Naive thymus-derived CD8-positive, alpha-beta T cell (primary cell): Measurements from ENCODE around the gene CDC42EP3. TPM values are rescaled to one million over a fixed set of nuclear protein-coding genes. Genes with fewer than 3 reads are reported as not detected.
A peak's percentile ranks its signal among the peaks of the same experiment; 100 is the strongest.

Experiments
- ATAC-seq, 2 donors: fragments of 150-1000 bp; cut with Tn5 transposase in 1 of 2; sonication (Bioruptor Pico), chemical (Tn5 transposase) in 1 of 2; 1 replicate in 1 of 2; 2 replicates in 1 of 2; pipeline ENCODE4 v1.10.0; 2021; ENCODE audit warnings: mild to moderate bottlenecking in 2 of 2, moderate library complexity in 2 of 2
- POLR2A ChIA-PET: fragments of 350-600 bp; sonication (Branson Sonifier 250); formaldehyde crosslinking; loops from one replicate; lab custom pipeline; 2021; ENCODE audit warnings: antibody characterized with exemption; lab: Charles Lee
- DNase-seq, 10 donors: peaks; one replicate each; pipeline versions ENCODE4 v3.0.0 to v3.0.0-alpha.2; 2020 to 2022
- H3K27ac Mint-ChIP-seq, 10 donors: one replicate each; pipeline ENCODE4 v1.8.0; 2020 to 2022; ENCODE audit warnings: mild to moderate bottlenecking in 10 of 10, mixed read lengths in 10 of 10, moderate library complexity in 4 of 10, inconsistent platforms in 1 of 10
- H3K27me3 Mint-ChIP-seq, 5 donors: one replicate each; pipeline ENCODE4 v1.8.0; 2021 to 2022; ENCODE audit warnings: mixed read lengths in 5 of 5
- H3K36me3 Mint-ChIP-seq, 3 donors: one replicate each; pipeline ENCODE4 v1.8.0; 2020 to 2022; ENCODE audit warnings: mixed read lengths in 3 of 3, mild to moderate bottlenecking in 2 of 3, inconsistent platforms in 1 of 3
- H3K4me1 Mint-ChIP-seq, 4 donors: one replicate each; pipeline ENCODE4 v1.8.0; 2021 to 2022; ENCODE audit warnings: mixed read lengths in 4 of 4
- H3K4me3 Mint-ChIP-seq, 10 donors: one replicate each; pipeline ENCODE4 v1.8.0; 2020 to 2022; ENCODE audit warnings: mild to moderate bottlenecking in 10 of 10, mixed read lengths in 10 of 10, moderate library complexity in 6 of 10, inconsistent platforms in 1 of 10
- H3K9me3 Mint-ChIP-seq, 9 donors: one replicate each; pipeline ENCODE4 v1.8.0; 2020 to 2022; ENCODE audit warnings: mixed read lengths in 9 of 9, mild to moderate bottlenecking in 3 of 9, inconsistent platforms in 1 of 9, moderate library complexity in 1 of 9
- polyA plus RNA-seq, 3 donors: library from polyadenylated mRNA; unstranded; fragments of 300-500 nt; fragmentation: Illumina TruSeq; gene quantifications; one replicate each; pipeline ENCODE4 v1.2.3, GENCODE V29; 2021
- total RNA-seq, 8 experiments: library from RNA in 2 of 8; stranded (reverse) in 2 of 8; gene quantifications; one replicate each; pipeline ENCODE4 v1.2.3 and lab custom pipeline; 2021 to 2026

The CDC42EP3 gene
- total and polyA plus RNA-seq, 5 experiments from 2014 or later, result 28.4 to 68.5 (median 47.9) TPM

DNA sequence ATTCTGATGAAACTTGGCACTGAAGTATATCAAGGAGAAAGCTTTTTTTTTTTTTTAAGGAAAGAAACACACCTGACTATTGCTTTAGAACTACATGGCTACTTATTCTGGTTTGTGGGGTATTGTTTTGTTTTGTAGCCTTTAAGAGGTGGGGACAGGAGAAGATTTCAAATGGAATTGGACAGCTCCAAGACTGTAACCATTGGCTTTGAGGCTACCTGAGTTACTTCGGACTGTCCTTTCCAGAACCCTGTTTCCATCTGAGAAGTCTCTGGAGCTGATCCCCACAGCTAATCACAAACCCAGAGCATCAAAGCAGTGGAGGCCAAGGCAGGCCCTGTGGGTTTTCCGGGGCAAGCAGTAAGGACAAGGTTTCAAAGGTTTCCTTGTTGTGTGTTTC, 4.7 kb downstream of the CDC42EP3 start:
- peaks cover 38 to 86% (median 78%) of the 10 kb centered on the region in 4 donors for H3K4me1 Mint-ChIP-seq
- ATAC-seq, result no peak
- H3K4me3 Mint-ChIP-seq, result peak overlapping the region in 3 of 10 donors; percentile 8 to 42 (median 36)

GRCh38 chr2:37665604-37666362, 5.7 kb downstream of the CDC42EP3 start:
- ATAC-seq (no peak), DNase-seq (no peak)
- Mint-ChIP-seq H3K4me1 (peaks cover 41 to 95% (median 85%) of the 10 kb centered on the region in 4 donors), H3K27me3 (no peaks in the 10 kb centered on the region), H3K4me3 (peak overlapping the region in 5 of 10 donors; percentile 10 to 51 (median 16)), H3K27ac (peak overlapping the region; percentile 16 to 87 (median 68)), H3K36me3 (peaks cover 0 to 45% (median 7%) of the 10 kb centered on the region in 3 donors), H3K9me3 (no peaks in the 10 kb centered on the region)
- POLR2A ChIA-PET, result interaction anchor here (1.0 to 1.1 kb wide), 2 partner anchors 20 kb away, joined by 3 read pairs; no protein-coding TSS in a partner anchor

More for the DNA sequence above, 4.7 kb downstream of the CDC42EP3 start:
- Mint-ChIP-seq H3K36me3 (peaks cover 0 to 38% (median 0%) of the 10 kb centered on the region in 3 donors), H3K27ac (peak overlapping the region in 8 of 10 donors; percentile 12 to 87 (median 65)), H3K27me3 (no peaks in the 10 kb centered on the region), H3K9me3 (no peaks in the 10 kb centered on the region)
- POLR2A ChIA-PET, result interaction anchor here (1.1 to 1.5 kb wide), 2 partner anchors 18 to 21 kb away, joined by 3 to 8 read pairs; no protein-coding TSS in a partner anchor
- no peak for DNase-seq

GRCh38 chr2:37665043-37665442, 6.4 kb downstream of the CDC42EP3 start:
- Mint-ChIP-seq H3K4me1 (peaks cover 38 to 95% (median 86%) of the 10 kb centered on the region in 4 donors), H3K27ac (peak overlapping the region in 5 of 10 donors; percentile 24 to 87 (median 73)), H3K27me3 (no peaks in the 10 kb centered on the region), H3K9me3 (no peaks in the 10 kb centered on the region), H3K36me3 (peaks cover 0 to 48% (median 7%) of the 10 kb centered on the region in 3 donors), H3K4me3 (no peak overlapping the region)
- DNase-seq (no peak), ATAC-seq (no peak)
- POLR2A ChIA-PET, result interaction anchor here (1.0 to 1.1 kb wide), 2 partner anchors 19 to 95 kb away, joined by 3 read pairs; no protein-coding TSS in a partner anchor

DNA sequence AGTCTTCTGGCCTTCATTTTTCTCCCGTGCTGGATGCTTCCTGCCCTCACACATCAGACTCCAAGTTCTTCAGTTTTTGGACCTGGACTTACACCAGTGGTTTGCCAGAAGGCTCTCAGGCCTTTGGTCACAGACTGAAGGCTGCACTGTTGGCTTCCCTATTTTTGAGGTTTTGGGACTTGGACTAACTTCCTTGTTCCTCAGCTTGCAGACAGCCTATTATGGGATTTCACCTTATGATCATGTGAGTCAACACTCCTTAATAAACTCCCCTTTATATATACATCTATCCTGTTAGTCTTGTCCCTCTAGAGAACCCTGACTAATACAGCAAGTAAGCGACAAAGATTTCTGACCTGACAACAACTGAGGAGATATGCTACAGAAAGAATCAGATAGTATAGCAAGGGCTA, 7.2 kb downstream of the CDC42EP3 start:
- Mint-ChIP-seq H3K4me1 (peaks cover 39 to 95% (median 86%) of the 10 kb centered on the region in 4 donors), H3K27me3 (no peaks in the 10 kb centered on the region), H3K9me3 (no peaks in the 10 kb centered on the region), H3K4me3 (peak overlapping the region in 1 of 10 donors; percentile 26), H3K27ac (peak overlapping the region in 8 of 10 donors; percentile 0 to 87 (median 64)), H3K36me3 (peaks cover 0 to 53% (median 7%) of the 10 kb centered on the region in 3 donors)
- DNase-seq (no peak), ATAC-seq (no peak)
- POLR2A ChIA-PET, result interaction anchor here (1.1 kb wide), 1 partner anchor 95 kb away, joined by 3 read pairs; no protein-coding TSS in a partner anchor

DNA sequence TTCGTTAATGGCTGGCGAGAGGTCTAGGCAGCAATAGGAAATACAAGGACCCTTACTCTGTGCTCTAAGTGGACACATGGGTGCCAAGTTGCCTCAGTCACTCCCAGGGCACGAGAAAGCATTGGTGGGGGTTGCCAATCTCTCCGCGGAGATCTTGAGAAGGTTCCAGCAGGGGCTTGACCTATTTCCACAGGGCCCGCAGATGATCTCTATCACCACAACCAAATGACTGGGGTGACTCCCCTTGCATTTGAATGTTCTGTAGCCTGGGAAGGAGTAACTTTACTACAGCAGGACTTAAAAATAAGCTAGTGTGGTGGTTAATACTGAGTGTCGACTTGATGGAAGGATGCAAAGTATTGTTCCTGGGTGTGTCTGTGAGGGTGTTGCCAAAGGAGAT, 8.1 kb downstream of the CDC42EP3 start:
- DNase-seq (no peak), ATAC-seq (no peak)
- Mint-ChIP-seq H3K9me3 (no peaks in the 10 kb centered on the region), H3K27ac (peak overlapping the region in 9 of 10 donors; percentile 13 to 87 (median 77)), H3K4me3 (peak overlapping the region in 3 of 10 donors; percentile 28 to 41 (median 30)), H3K36me3 (peaks cover 0 to 51% (median 7%) of the 10 kb centered on the region in 3 donors), H3K27me3 (no peaks in the 10 kb centered on the region), H3K4me1 (peaks cover 47 to 95% (median 86%) of the 10 kb centered on the region in 4 donors)
- POLR2A ChIA-PET, result interaction anchor here (1.0 kb wide), 1 partner anchor 47 kb away, joined by 3 read pairs; no protein-coding TSS in a partner anchor

DNA sequence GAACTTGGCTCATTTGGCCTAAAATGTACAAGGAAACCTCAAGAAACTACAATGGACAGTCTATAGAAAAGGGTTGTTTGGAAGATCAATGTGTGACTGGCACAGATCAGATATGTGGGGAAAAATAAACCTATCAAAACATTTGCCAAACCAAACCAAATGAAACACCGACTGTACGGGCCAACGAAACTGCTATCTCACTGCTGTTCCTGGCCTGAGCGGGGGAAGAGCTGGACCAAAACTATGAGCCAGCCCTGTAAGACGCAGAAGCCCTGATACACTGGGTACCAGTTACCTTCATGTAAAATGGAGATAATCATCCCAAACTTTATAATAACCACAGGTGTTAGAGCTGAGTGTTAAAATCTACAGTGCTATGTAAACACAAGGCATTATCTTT, 11.7 kb downstream of the CDC42EP3 start:
- peaks cover 0 to 42% (median 7%) of the 10 kb centered on the region in 3 donors for H3K36me3 Mint-ChIP-seq
- POLR2A ChIA-PET, result interaction anchor here (0.5 to 1.2 kb wide), 3 partner anchors 11 to 12 kb away, joined by 3 to 5 read pairs (median 3); partner anchors contain the start of gene CDC42EP3

GRCh38 chr2:37658682-37659081, 12.8 kb downstream of the CDC42EP3 start:
- ATAC-seq, result no peak
- H3K36me3 Mint-ChIP-seq, result peaks cover 0 to 35% (median 7%) of the 10 kb centered on the region in 3 donors
- peaks cover 61 to 99% (median 93%) of the 10 kb centered on the region in 4 donors for H3K4me1 Mint-ChIP-seq
- POLR2A ChIA-PET, result interaction anchor here (0.9 to 3.3 kb wide), 3 partner anchors 12 kb away, joined by 3 to 24 read pairs (median 5); partner anchors contain the start of gene CDC42EP3
- no peaks in the 10 kb centered on the region for H3K27me3 Mint-ChIP-seq
- H3K27ac Mint-ChIP-seq, result peak overlapping the region; percentile 2 to 95 (median 80)
- H3K9me3 Mint-ChIP-seq, result no peaks in the 10 kb centered on the region
- no peak for DNase-seq
- peak overlapping the region in 3 of 10 donors; percentile 2 to 46 (median 12) for H3K4me3 Mint-ChIP-seq

More for the DNA sequence above, 11.7 kb downstream of the CDC42EP3 start:
- no peak overlapping the region for H3K4me3 Mint-ChIP-seq
- DNase-seq (no peak), ATAC-seq (no peak)
- peak overlapping the region in 9 of 10 donors; percentile 55 to 95 (median 82) for H3K27ac Mint-ChIP-seq
- H3K27me3 Mint-ChIP-seq, result no peaks in the 10 kb centered on the region
- H3K9me3 Mint-ChIP-seq, result no peaks in the 10 kb centered on the region
- peaks cover 61 to 98% (median 92%) of the 10 kb centered on the region in 4 donors for H3K4me1 Mint-ChIP-seq

- H3K4me1 Mint-ChIP-seq, result peaks cover 62 to 100% (median 95%) of the 10 kb centered on the region in 4 donors
- ATAC-seq, result no peak
- H3K36me3 Mint-ChIP-seq, result peaks cover 0 to 34% (median 7%) of the 10 kb centered on the region in 3 donors
- H3K4me3 Mint-ChIP-seq, result peak overlapping the region in 8 of 10 donors; percentile 0 to 81 (median 66)
- POLR2A ChIA-PET, result interaction anchor here (1.0 to 3.3 kb wide), 2 partner anchors 13 to 42 kb away, joined by 3 to 24 read pairs; partner anchors contain the start of gene CDC42EP3
- DNase-seq, result no peak
- no peaks in the 10 kb centered on the region for H3K27me3 Mint-ChIP-seq
- peak overlapping the region; percentile 86 to 95 (median 92) for H3K27ac Mint-ChIP-seq
- no peaks in the 10 kb centered on the region for H3K9me3 Mint-ChIP-seq
Observed at GRCh38 chr2:37657471-37657870, 14.0 kb downstream of the CDC42EP3 start.

DNA sequence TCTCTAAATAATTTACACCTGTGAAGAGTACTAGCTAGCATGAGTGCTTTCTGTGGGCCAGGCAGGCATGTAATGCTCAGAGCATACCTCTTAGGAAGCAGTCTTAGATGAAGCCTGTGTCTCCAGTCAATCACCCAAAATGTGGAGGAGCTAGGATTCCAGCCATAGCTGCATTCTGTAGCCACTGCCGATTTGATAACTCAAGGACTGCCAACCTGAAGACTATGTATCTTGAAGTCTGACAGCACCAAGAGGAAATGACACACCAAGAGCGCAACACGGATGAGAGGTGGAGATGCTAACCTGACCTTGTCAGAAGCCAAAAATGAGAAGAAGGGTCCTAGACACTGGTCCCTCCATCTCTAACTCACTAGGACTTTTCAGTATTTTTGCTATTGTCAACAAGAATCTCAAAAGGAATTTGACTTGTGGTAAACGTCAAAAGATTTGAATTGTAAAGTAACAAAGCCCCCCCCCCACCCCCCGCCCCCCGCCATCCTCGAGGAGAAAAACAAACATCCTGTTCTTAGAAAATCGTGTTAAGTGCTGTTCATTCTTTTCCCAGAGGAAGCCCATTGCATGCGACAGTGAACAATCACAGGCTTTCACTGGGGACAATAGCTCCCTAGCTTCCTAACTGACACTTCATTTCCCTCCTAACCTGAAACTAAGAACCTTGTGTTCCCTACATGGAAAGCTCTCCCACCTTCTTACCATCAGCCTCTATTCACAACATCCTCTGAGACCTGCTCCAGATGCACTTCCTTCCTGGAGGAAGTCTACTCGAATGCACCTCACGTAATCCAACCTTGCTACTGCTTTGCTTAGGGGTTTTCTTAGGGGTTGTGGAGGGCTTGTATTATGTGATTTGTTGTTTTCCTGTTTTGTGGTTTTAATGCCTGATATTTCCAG, 14.7 kb downstream of the CDC42EP3 start:
- ATAC-seq (peak; percentile 62 to 72), DNase-seq (peak in 3 of 10 donors; percentile 31 to 46 (median 41))
- H3K27ac Mint-ChIP-seq, result peak overlapping the region; percentile 88 to 95 (median 92)
- peaks cover 0 to 31% (median 7%) of the 10 kb centered on the region in 3 donors for H3K36me3 Mint-ChIP-seq
- H3K4me1 Mint-ChIP-seq, result peaks cover 63 to 100% (median 95%) of the 10 kb centered on the region in 4 donors
- peak overlapping the region; percentile 43 to 81 (median 66) for H3K4me3 Mint-ChIP-seq
- H3K27me3 Mint-ChIP-seq, result no peaks in the 10 kb centered on the region
- H3K9me3 Mint-ChIP-seq, result no peaks in the 10 kb centered on the region
- POLR2A ChIA-PET, result interaction anchor here (0.7 to 3.3 kb wide), 6 partner anchors 14 to 242 kb away, joined by 3 to 24 read pairs (median 3); partner anchors contain the start of gene CDC42EP3

DNA sequence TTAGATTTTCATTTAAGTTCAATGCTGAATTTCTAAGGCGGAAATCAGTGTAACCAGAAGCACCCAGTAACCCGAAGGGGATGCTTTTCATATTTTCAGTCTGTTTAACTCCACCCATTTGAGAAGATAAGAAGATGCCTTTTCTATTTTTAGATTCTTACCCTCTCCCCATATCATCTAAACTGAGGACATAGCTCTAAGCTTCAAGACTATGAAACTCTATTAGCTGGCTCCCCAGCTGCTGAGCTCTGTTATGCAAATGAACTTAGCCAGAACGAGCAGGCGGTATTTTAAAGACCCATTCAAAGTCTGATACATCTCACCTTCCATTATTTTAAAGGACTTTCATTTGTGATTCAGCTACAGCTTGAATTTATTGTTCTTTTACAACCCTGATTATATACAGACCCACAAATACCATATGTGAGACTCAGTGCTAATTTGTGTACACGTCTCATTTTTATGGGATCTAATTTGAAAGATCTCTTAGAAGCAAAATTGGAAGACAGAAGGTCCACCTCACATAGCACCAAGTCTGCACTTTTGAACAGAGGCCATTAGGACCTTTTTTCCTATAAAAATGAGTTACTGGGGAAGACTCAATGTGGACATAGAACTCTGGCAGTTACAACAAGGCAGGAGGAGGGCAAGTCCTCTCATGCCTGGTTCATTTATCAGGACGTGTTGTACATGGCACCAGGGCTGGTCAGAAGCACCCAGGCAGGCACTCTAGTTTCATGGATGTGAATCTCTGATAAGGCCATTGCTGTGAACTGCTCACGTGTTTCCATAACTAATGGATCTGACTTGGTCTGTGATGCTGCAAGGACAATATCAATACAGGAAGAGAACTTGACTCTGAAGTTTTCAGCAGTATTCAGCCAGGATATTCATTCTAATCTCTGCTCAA, 16.3 kb downstream of the CDC42EP3 start:
- DNase-seq (peak in 2 of 10 donors; percentile 25 to 26), ATAC-seq (peak; percentile 52 to 71)
- Mint-ChIP-seq H3K36me3 (peaks cover 0 to 26% (median 0%) of the 10 kb centered on the region in 3 donors), H3K27me3 (no peaks in the 10 kb centered on the region), H3K9me3 (no peaks in the 10 kb centered on the region), H3K4me1 (peaks cover 68 to 100% (median 96%) of the 10 kb centered on the region in 4 donors), H3K4me3 (peak overlapping the region in 9 of 10 donors; percentile 47 to 86 (median 71)), H3K27ac (peak overlapping the region; percentile 73 to 97 (median 92))
- POLR2A ChIA-PET, result interaction anchor here (0.6 to 3.3 kb wide), 3 partner anchors 15 to 201 kb away, joined by 3 to 24 read pairs (median 3); partner anchors contain the start of gene CDC42EP3
